B cell (primary cell): ENCODE results near the gene BUB1.

Source experiments
- CTCF ChIP-seq: fragments of 200-600 bp; IDR thresholded peaks from one replicate; pipeline ENCODE4 v1.8.0; 2022; ENCODE audit warnings: antibody characterized with exemption, mild to moderate bottlenecking
- EZH2 ChIP-seq: IDR thresholded peaks from 2 replicates; pipeline ENCODE4 v1.6.1; 2012; ENCODE audit warnings: borderline replicate concordance, low read depth, mild to moderate bottlenecking, moderate library complexity, low read length; ENCODE audit not compliant: insufficient read depth, poor library complexity, severe bottlenecking

DNA sequence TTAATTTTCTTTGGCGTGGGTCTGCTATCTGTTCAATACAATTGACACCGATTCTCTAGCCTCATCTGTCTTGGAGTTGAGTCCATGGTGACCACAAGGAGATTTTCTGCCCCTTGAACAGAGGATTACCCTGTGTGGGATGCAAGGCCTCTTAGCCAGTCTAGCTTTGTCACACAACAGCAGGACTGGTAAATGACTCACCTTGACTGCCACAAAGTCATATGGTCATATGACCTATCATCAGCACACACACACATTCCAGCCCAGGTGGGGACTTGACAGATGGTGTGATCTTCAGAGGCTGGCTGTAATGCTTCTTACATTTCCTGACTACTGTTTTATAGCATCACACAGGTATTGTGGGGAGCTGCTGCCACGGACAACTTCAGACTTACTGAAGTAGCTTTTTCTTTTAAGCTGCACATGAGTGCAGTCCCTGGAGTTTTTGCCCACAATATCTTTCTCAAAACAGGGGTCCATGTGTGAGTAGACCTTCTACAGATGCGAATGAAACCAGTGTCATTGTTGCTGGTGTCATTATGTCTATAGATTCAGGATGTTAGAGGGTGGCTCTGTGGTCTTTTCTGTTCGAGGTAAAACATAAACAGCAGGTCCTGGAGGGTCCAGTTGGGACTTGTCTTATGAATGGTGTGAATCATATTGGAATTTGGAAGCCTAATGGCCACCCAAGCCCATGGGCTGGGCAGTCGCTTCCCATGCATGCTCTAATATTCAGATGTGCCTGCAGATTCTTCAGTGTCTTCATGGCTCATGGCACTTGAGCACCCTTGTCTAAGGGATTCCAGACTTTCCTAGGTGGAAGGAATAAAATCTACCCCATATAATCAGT lies 35.9 kb upstream of the BUB1 start:
- TF ChIP-seq EZH2 (no peak), CTCF (no peak)
